Mesodermal cell (in vitro differentiated cells): ENCODE results near the gene FBLN2.
A peak's percentile ranks its signal among the peaks of the same experiment; 100 is the strongest.

Experiments used
- H3K27ac ChIP-seq: 2 replicates; pipeline ENCODE4 v1.7.0; 2013; ENCODE audit warnings: mild to moderate bottlenecking, low read depth, low read length, moderate library complexity; ENCODE audit not compliant: severe bottlenecking
- H3K36me3 ChIP-seq: 2 replicates; pipeline ENCODE4 v1.7.1; 2013; ENCODE audit warnings: mild to moderate bottlenecking, low read length, moderate library complexity; ENCODE audit not compliant: control insufficient read depth, insufficient read depth
- H3K4me1 ChIP-seq: one replicate; pipeline ENCODE4 v1.7.1; 2013; ENCODE audit warnings: mild to moderate bottlenecking, low read length; ENCODE audit not compliant: insufficient read depth, control insufficient read depth, poor library complexity, severe bottlenecking
- H3K4me3 ChIP-seq: 2 replicates; pipeline ENCODE4 v1.7.0; 2013; ENCODE audit warnings: low read length, control low read depth, mild to moderate bottlenecking; ENCODE audit not compliant: insufficient read depth, poor library complexity, severe bottlenecking; ENCODE audit errors: extremely low read depth
- H3K9me3 ChIP-seq: 2 replicates; pipeline ENCODE4 v1.7.1; 2013; ENCODE audit warnings: mild to moderate bottlenecking, low read length, moderate library complexity; ENCODE audit not compliant: control insufficient read depth
- WGBS, 2 experiments: methylation state at CpG; one replicate each; pipeline ENCODE4 v1.1.5; 2013; ENCODE audit warnings: missing lambda C conversion rate in 2 of 2; ENCODE audit not compliant: insufficient coverage in 2 of 2; 5-methylcytosine and 5-hydroxymethylcytosine counted together

FBLN2 gene

GRCh38 chr3:13506239-13506638, 42.7 kb upstream of the FBLN2 start:
- Histone ChIP-seq H3K9me3 (no peaks in the 10 kb centered on the region), H3K4me1 (peaks cover 17% of the 10 kb centered on the region), H3K27ac (no peak overlapping the region), H3K36me3 (no peaks in the 10 kb centered on the region), H3K4me3 (no peak overlapping the region)
- 86 to 100% methylated on average over 1 of the region's 1 CpG for WGBS, 2 experiments

DNA sequence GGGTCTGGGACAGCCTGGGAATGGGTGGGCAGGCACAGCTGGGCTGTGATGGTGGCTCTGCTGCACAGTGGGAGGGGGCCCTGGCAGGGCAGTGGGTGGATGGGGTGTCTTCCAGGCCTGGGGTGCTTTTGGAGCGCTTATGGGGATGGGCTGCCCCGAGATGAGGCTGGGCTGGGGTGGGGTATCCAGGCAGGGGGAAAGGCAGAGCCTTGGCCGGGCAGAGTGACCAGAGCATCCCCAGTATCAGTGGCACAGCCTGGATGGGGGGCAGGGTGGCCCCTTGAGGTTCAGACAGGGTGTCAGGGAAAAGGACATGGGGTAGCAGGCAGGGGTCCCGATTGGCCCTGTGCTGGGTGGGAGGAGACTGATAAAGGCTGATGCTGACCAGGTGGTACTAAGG, 42.2 kb upstream of the FBLN2 start:
- no peaks in the 10 kb centered on the region for H3K9me3 ChIP-seq
- WGBS, 2 experiments = 81 to 94% methylated on average over 2 to 4 of the region's 4 CpGs
- H3K36me3 ChIP-seq = no peaks in the 10 kb centered on the region
- H3K4me3 ChIP-seq = no peak overlapping the region
- peaks cover 17% of the 10 kb centered on the region for H3K4me1 ChIP-seq
- no peak overlapping the region for H3K27ac ChIP-seq

- WGBS, 2 experiments = 40 to 77% methylated on average over 1 to 2 of the region's 3 CpGs
- H3K4me3 ChIP-seq = no peak overlapping the region
- H3K4me1 ChIP-seq = peaks cover 17% of the 10 kb centered on the region
- H3K9me3 ChIP-seq = no peaks in the 10 kb centered on the region
- no peaks in the 10 kb centered on the region for H3K36me3 ChIP-seq
- no peak overlapping the region for H3K27ac ChIP-seq
Observed at GRCh38 chr3:13507247-13507569, 41.7 kb upstream of the FBLN2 start.

DNA sequence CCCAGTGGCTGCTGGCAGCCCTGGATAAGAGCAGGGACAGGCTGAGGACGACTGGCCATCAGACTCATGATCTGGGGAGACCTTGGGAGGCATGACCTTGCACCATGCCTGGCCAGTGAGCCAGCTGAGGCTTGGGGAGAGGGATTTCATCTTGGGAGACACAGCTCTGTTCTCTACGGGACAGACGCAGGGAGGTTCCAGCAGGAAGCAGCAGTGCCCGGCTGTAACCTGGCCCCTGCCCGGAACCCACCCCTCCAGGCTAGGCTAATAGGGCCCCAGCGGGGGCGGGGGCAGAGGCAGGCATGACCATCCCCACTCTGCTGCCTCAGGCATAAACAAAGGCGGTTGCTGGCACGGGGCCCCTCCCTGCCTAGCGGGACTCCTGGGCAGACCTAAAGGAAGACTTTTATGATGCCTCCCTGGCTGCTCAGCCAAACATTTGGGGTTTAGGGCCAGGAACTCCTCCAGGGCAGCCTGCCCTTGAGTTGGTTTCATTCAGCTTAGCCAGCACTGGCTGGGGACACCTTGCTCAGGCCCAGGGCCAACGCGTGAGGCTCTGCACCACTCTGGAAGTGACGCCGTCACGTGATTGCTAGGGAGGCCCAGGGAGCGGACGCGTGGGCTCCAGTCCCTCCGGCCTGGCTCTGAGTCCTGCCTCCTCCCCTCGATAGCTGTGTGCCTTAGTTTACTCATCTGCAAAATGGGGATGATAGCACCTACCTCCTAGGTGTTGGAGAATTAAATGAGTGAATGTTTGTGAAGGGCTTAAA, 41.2 kb upstream of the FBLN2 start:
- Histone ChIP-seq H3K4me3 (no peak overlapping the region), H3K9me3 (no peaks in the 10 kb centered on the region), H3K4me1 (peaks cover 17% of the 10 kb centered on the region), H3K27ac (peak overlapping the region; percentile 29), H3K36me3 (no peaks in the 10 kb centered on the region)
- WGBS, 2 experiments = 65 to 68% methylated on average over 19 to 20 of the region's 20 CpGs

- no peaks in the 10 kb centered on the region for H3K36me3 ChIP-seq
Observed at GRCh38 chr3:13508496-13508895, 40.4 kb upstream of the FBLN2 start.

GRCh38 chr3:13509059-13509815, 39.7 kb upstream of the FBLN2 start:
- Histone ChIP-seq H3K36me3 (no peaks in the 10 kb centered on the region), H3K4me3 (no peak overlapping the region), H3K4me1 (peaks cover 31% of the 10 kb centered on the region), H3K27ac (no peak overlapping the region), H3K9me3 (no peaks in the 10 kb centered on the region)
- 86 to 91% methylated on average over 12 to 14 of the region's 15 CpGs for WGBS, 2 experiments

More at GRCh38 chr3:13508496-13508895, 40.4 kb upstream of the FBLN2 start:
- H3K9me3 ChIP-seq = no peaks in the 10 kb centered on the region
- 95 to 98% methylated on average over 6 to 8 of the region's 8 CpGs for WGBS, 2 experiments
- H3K4me1 ChIP-seq = peaks cover 24% of the 10 kb centered on the region
- H3K4me3 ChIP-seq = no peak overlapping the region
- H3K27ac ChIP-seq = no peak overlapping the region

- Histone ChIP-seq H3K4me3 (no peak overlapping the region), H3K36me3 (no peaks in the 10 kb centered on the region), H3K27ac (no peak overlapping the region), H3K4me1 (peaks cover 29% of the 10 kb centered on the region), H3K9me3 (no peaks in the 10 kb centered on the region)
- WGBS, 2 experiments = 84 to 98% methylated on average over 3 to 8 of the region's 8 CpGs
Observed at GRCh38 chr3:13509816-13510192, 39.1 kb upstream of the FBLN2 start.

GRCh38 chr3:13512451-13512850, 36.5 kb upstream of the FBLN2 start:
- Histone ChIP-seq H3K9me3 (no peaks in the 10 kb centered on the region), H3K4me1 (peaks cover 43% of the 10 kb centered on the region), H3K36me3 (no peaks in the 10 kb centered on the region), H3K27ac (no peak overlapping the region), H3K4me3 (no peak overlapping the region)
- WGBS, 2 experiments = 84 to 94% methylated on average over 5 to 7 of the region's 7 CpGs

- Histone ChIP-seq H3K4me1 (peaks cover 35% of the 10 kb centered on the region), H3K4me3 (no peak overlapping the region), H3K36me3 (no peaks in the 10 kb centered on the region), H3K27ac (peak overlapping the region; percentile 45), H3K9me3 (no peaks in the 10 kb centered on the region)
- WGBS, 2 experiments = 78 to 82% methylated on average over 16 to 18 of the region's 20 CpGs
Observed at GRCh38 chr3:13513051-13513912, 35.6 kb upstream of the FBLN2 start.

DNA sequence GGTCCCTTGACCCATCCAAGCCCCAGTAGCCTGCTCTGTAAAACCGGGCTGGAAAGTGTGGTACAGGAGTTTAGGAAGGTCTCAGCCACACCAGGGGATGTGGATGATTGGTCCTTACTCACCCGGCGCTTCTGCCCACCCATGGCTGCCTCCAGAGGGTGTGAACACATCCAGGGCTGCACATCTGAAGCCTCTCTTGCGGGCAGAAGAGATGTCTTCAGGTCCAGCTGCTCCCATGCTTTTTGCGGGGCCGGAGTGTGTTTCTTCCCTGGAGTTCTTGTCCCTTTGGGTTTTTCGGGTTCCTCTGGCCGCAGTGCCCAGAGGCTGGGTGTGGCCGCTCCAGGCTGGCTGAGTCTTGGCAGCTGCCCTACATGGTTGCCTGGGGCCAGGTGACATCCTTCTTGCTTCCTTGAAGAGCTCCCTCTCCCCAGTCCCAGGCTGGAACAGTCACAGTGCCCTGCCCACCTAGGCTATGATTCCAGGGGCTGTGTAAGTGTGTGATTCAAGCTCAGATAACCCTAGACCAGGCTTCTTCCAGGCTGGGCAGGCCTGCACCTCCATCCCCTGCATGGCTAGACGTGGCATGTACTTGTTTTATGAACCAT, 34.9 kb upstream of the FBLN2 start:
- Histone ChIP-seq H3K4me1 (peaks cover 41% of the 10 kb centered on the region), H3K4me3 (no peak overlapping the region), H3K9me3 (no peaks in the 10 kb centered on the region), H3K36me3 (no peaks in the 10 kb centered on the region), H3K27ac (no peak overlapping the region)
- 79 to 83% methylated on average over 10 of the region's 10 CpGs for WGBS, 2 experiments
